ENCODE data around the gene MCHR1. TPM values are rescaled to one million over a fixed set of nuclear protein-coding genes. Genes with fewer than 3 reads are reported as not detected.

MCHR1 gene
- total RNA-seq, 1 experiment from 2014 or later: not detected

DNA sequence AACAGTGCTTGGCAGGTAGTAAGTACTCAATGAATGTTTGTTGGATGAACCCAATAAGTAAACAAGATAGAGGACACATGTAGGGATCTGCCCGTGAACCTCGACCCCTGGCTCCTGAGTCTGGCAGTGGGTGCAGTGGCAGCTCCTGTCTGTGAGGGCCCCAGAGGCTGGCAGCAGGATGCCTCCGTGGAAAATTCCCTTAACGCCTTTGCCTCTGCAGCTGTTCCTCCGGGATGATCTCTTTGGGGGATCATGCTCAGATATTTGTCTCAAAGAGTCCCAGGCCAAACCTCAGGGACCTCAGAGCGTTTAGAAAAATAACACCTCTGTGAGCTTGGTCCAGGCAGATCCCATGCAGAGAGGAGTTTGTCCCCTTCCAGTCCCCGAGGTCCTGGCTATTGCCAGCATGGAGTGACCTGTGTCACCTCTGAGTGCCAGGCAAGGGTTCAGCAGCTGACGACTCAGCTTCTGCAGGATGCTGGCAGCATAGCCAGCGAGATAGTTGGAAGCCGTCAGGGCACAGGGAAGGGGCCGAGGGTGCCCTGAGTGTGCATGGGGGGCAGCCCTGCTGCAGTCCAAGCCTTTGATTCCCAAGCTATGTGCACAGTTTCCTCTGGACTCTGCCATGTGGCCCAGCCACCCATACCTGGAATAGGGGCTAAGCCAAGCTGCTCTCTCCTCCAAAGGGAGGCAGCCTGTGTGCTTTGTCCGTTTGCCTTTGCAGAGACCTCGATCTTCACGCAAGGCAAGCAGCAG, 613 bp upstream of the MCHR1 start:
- Histone ChIP-seq H3K27me3 (replicated peaks; ENCODE audit: insufficient read depth, low read depth, low read length, poor library complexity) (no peaks in the 10 kb centered on the region), H3K4me1 (ENCODE audit: insufficient read depth, low read length, poor library complexity, severe bottlenecking) (peaks cover 26% of the 10 kb centered on the region), H3K36me3 (ENCODE audit: insufficient read depth, low read length, poor library complexity, severe bottlenecking) (no peaks in the 10 kb centered on the region), H3K4me3 (ENCODE audit: low read depth, low read length, poor library complexity, severe bottlenecking) (no peak overlapping the region), H3K27ac (ENCODE audit: low read depth, low read length, poor library complexity, severe bottlenecking) (no peak overlapping the region), H3K9me3 (ENCODE audit: low read depth, low read length, poor library complexity, severe bottlenecking) (no peaks in the 10 kb centered on the region)
- CTCF ChIA-PET: no interaction called here
- no TSS peak for BruUV-seq (replicated peaks)
- no peak for DNase-seq (ENCODE audit: low spot score)
- POLR2A ChIA-PET (ENCODE audit: low non-redundant PET): no interaction called here
- intact Hi-C loops (cut with micrococcal nuclease; ENCODE audit: unreplicated experiment): no loop called here
- TF ChIP-seq EZH2 (IDR thresholded peaks at IDR 0.05; ENCODE audit: borderline replicate concordance, low read depth, low read length, poor library complexity, severe bottlenecking): no peak
- TF ChIP-seq, protein P1, sequence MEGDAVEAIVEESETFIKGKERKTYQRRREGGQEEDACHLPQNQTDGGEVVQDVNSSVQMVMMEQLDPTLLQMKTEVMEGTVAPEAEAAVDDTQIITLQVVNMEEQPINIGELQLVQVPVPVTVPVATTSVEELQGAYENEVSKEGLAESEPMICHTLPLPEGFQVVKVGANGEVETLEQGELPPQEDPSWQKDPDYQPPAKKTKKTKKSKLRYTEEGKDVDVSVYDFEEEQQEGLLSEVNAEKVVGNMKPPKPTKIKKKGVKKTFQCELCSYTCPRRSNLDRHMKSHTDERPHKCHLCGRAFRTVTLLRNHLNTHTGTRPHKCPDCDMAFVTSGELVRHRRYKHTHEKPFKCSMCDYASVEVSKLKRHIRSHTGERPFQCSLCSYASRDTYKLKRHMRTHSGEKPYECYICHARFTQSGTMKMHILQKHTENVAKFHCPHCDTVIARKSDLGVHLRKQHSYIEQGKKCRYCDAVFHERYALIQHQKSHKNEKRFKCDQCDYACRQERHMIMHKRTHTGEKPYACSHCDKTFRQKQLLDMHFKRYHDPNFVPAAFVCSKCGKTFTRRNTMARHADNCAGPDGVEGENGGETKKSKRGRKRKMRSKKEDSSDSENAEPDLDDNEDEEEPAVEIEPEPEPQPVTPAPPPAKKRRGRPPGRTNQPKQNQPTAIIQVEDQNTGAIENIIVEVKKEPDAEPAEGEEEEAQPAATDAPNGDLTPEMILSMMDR (conservative IDR thresholded peaks at IDR 0.05; ENCODE audit: low read depth, low read length): no peak

DNA sequence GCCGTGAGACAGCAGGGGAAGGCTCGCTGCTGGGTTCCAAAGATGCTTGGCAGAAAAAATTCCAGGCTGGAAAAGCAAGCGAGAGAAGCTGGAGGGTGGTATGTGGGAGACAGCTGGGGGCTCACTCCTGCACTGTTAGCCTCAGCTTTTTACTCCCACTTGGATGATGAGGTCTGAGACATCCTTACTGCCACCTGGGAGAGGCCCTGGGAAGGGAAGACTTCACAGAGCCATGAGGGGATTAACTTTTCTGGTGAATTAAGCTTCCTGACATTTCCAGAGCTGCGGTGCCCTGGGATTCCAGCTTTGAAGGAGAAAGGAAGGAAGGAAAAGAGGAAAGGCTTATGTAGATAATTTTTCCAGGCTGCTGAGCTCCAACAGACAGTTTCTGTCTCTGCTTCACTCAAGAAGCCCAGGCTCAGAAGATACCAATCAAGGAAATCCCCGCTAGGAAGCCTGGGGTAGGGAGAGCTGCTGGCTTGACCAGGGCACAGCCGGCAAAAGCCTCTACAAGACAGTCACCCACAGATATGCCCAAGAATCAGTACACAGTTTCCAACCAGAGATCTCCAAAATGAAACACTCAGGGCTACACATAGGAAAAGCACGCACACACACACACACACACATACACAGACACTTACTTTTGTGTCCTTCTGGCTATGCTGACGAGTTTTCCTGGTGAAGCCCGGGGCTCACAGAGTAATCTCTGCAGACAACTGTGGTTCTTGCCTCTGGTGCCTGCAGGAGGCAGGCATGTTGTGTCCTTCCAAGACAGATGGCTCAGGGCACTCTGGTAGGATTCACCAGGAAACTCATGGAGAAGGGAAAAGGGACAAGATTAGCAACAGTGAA, 907 bp downstream of the MCHR1 start:
- Histone ChIP-seq H3K9me3 (ENCODE audit: low read depth, low read length, poor library complexity, severe bottlenecking) (no peaks in the 10 kb centered on the region), H3K27ac (ENCODE audit: low read depth, low read length, poor library complexity, severe bottlenecking) (peak overlapping the region; percentile 43), H3K4me1 (ENCODE audit: insufficient read depth, low read length, poor library complexity, severe bottlenecking) (peaks cover 26% of the 10 kb centered on the region), H3K4me3 (ENCODE audit: low read depth, low read length, poor library complexity, severe bottlenecking) (no peak overlapping the region), H3K36me3 (ENCODE audit: insufficient read depth, low read length, poor library complexity, severe bottlenecking) (no peaks in the 10 kb centered on the region), H3K27me3 (replicated peaks; ENCODE audit: insufficient read depth, low read depth, low read length, poor library complexity) (no peaks in the 10 kb centered on the region)
- TF ChIP-seq, protein P1 (conservative IDR thresholded peaks at IDR 0.05; ENCODE audit: low read depth, low read length): 0 out of 2 replicates have a peak, but pooled peaks have one; percentile 25
- TF ChIP-seq EZH2 (IDR thresholded peaks at IDR 0.05; ENCODE audit: borderline replicate concordance, low read depth, low read length, poor library complexity, severe bottlenecking): no peak
- CTCF ChIA-PET: interaction anchor here (0.7 to 1.3 kb wide), 2 partner anchors 52 to 219 kb away, joined by 3 to 4 read pairs; no protein-coding TSS in a partner anchor
- no TSS peak for BruUV-seq (replicated peaks)
- POLR2A ChIA-PET (ENCODE audit: low non-redundant PET): no interaction called here
- peak; percentile 34 for DNase-seq (ENCODE audit: low spot score)
- intact Hi-C loops (cut with micrococcal nuclease; ENCODE audit: unreplicated experiment): no loop called here

DNA sequence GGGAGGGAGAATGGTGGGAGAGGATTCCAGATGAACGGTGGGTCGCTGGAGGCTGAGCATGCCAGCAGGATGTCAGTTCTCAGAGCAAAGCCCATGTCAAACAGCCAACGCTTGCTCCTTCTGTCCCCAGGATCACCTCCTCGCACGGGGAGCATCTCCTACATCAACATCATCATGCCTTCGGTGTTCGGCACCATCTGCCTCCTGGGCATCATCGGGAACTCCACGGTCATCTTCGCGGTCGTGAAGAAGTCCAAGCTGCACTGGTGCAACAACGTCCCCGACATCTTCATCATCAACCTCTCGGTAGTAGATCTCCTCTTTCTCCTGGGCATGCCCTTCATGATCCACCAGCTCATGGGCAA, 1.5 kb downstream of the MCHR1 start:
- no peaks in the 10 kb centered on the region for H3K36me3 ChIP-seq (ENCODE audit: insufficient read depth, low read length, poor library complexity, severe bottlenecking)
- BruUV-seq (replicated peaks): no TSS peak
- no peaks in the 10 kb centered on the region for H3K9me3 ChIP-seq (ENCODE audit: low read depth, low read length, poor library complexity, severe bottlenecking)
- TF ChIP-seq, protein P1 (conservative IDR thresholded peaks at IDR 0.05; ENCODE audit: low read depth, low read length): no peak
- TF ChIP-seq EZH2 (IDR thresholded peaks at IDR 0.05; ENCODE audit: borderline replicate concordance, low read depth, low read length, poor library complexity, severe bottlenecking): no peak
- H3K27me3 ChIP-seq (replicated peaks; ENCODE audit: insufficient read depth, low read depth, low read length, poor library complexity): no peaks in the 10 kb centered on the region
- intact Hi-C loops (cut with micrococcal nuclease; ENCODE audit: unreplicated experiment): no loop called here
- no peak for DNase-seq (ENCODE audit: low spot score)
- POLR2A ChIA-PET (ENCODE audit: low non-redundant PET): no interaction called here
- no peak overlapping the region for H3K4me3 ChIP-seq (ENCODE audit: low read depth, low read length, poor library complexity, severe bottlenecking)
- peaks cover 26% of the 10 kb centered on the region for H3K4me1 ChIP-seq (ENCODE audit: insufficient read depth, low read length, poor library complexity, severe bottlenecking)
- H3K27ac ChIP-seq (ENCODE audit: low read depth, low read length, poor library complexity, severe bottlenecking): no peak overlapping the region
- CTCF ChIA-PET: interaction anchor here (1.3 kb wide), 1 partner anchor 218 kb away, joined by 3 read pairs; no protein-coding TSS in a partner anchor
